Common myeloid progenitor, CD34-positive (primary cell): Measurements from ENCODE around the gene PYROXD2.

Experiments used
- CTCF ChIA-PET: fragments of 350-600 bp; sonication (Branson Sonifier 250); formaldehyde crosslinking; loops from one replicate; lab custom pipeline; 2021; ENCODE audit warnings: antibody characterized with exemption; lab: Charles Lee
- POLR2A ChIA-PET: fragments of 350-600 bp; sonication (Branson Sonifier 250); formaldehyde crosslinking; loops from one replicate; lab custom pipeline; 2021; ENCODE audit warnings: antibody characterized with exemption; lab: Charles Lee
- DNase-seq, 3 donors: peaks; one replicate each; pipeline versions ENCODE4 v3.0.0 to v3.0.0-alpha.2; 2013
- H3K27ac ChIP-seq, 2 experiments: 1 replicate in 1 of 2; 2 replicates in 1 of 2; pipeline ENCODE4 v1.7.0; 2013; ENCODE audit warnings: inconsistent platforms in 2 of 2, low read length in 2 of 2, mild to moderate bottlenecking in 2 of 2, low read depth in 1 of 2, moderate library complexity in 1 of 2; ENCODE audit not compliant: severe bottlenecking in 2 of 2, insufficient read depth in 1 of 2, poor library complexity in 1 of 2
- H3K27me3 ChIP-seq, 5 experiments: replicated peaks in 2 of 5; 1 replicate in 3 of 5; 2 replicates in 2 of 5; pipeline versions ENCODE4 v1.6.1 to v1.7.0; 2013; ENCODE audit warnings: low read length in 4 of 5, mild to moderate bottlenecking in 2 of 5, moderate library complexity in 2 of 5, inconsistent platforms in 1 of 5; ENCODE audit not compliant: insufficient read depth in 5 of 5, control insufficient read depth in 4 of 5
- H3K36me3 ChIP-seq, 4 experiments: 1 replicate in 2 of 4; 2 replicates in 2 of 4; pipeline versions ENCODE4 v1.6.1 to v1.7.0; 2013; ENCODE audit warnings: low read length in 3 of 4, control low read depth in 1 of 4, mild to moderate bottlenecking in 1 of 4; ENCODE audit not compliant: control insufficient read depth in 4 of 4, insufficient read depth in 4 of 4
- H3K4me1 ChIP-seq, 4 experiments: 1 replicate in 3 of 4; 2 replicates in 1 of 4; pipeline versions ENCODE4 v1.6.1 to v1.7.1; 2013; ENCODE audit warnings: low read length in 3 of 4, mild to moderate bottlenecking in 3 of 4, control low read depth in 1 of 4, inconsistent platforms in 1 of 4, moderate library complexity in 1 of 4; ENCODE audit not compliant: control insufficient read depth in 4 of 4, insufficient read depth in 4 of 4; ENCODE audit errors: control extremely low read depth in 1 of 4
- H3K4me3 ChIP-seq, 7 experiments: 1 replicate in 4 of 7; 2 replicates in 3 of 7; pipeline versions ENCODE4 v1.5.1 to v1.7.0; 2013; ENCODE audit warnings: mild to moderate bottlenecking in 7 of 7, low read length in 6 of 7, moderate library complexity in 6 of 7, inconsistent platforms in 2 of 7, low read depth in 2 of 7, control low read depth in 1 of 7; ENCODE audit not compliant: insufficient read depth in 4 of 7, control insufficient read depth in 1 of 7; ENCODE audit errors: extremely low read depth in 1 of 7
- H3K9me3 ChIP-seq, 5 experiments: 1 replicate in 4 of 5; 2 replicates in 1 of 5; pipeline versions ENCODE4 v1.6.1 to v1.7.1; 2013; ENCODE audit warnings: low read length in 4 of 5, mild to moderate bottlenecking in 2 of 5, inconsistent platforms in 1 of 5, low read depth in 1 of 5, moderate library complexity in 1 of 5; ENCODE audit not compliant: control insufficient read depth in 4 of 5, insufficient read depth in 2 of 5; ENCODE audit errors: control extremely low read depth in 1 of 5
- WGBS: methylation state at CpG from one replicate; pipeline ENCODE4 v1.1.5; 2013; ENCODE audit not compliant: insufficient coverage; 5-methylcytosine and 5-hydroxymethylcytosine counted together

The PYROXD2 gene

DNA sequence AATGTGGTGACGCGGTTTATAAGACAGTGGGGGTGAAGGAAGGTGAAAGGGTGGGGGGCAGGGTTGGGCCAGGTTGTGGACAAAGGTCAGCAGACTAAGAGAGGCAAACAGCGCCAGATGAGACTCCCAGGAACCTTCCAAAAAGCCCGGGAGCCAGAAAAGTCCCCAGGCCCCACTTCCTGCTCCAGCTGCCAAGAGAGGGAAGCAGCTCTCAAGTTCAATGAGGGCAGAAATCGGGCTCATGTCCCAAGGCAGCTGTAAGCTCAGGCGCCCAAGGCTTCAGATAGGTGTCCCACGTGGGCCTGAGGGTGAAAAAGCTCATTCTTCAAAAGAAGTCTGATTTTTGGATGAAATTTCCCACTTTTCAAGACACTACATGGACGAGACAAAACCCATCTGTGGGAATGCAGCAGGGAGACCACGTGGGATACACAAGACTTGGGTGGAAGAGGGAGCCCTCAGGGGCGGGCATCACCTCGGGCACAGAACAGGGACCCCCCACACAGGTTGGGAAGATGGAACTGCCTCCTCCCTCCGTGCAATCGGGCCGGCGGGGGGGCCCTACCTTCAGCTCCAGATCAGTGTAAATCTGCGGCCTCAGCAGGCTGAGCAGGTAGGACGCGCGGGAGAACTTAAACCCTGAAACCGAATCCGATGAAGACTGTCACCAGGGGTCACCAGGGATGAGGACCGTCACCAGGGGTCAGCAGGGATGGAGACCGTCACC, 7.8 kb downstream of the PYROXD2 start:
- CTCF ChIA-PET: no interaction called here

DNA sequence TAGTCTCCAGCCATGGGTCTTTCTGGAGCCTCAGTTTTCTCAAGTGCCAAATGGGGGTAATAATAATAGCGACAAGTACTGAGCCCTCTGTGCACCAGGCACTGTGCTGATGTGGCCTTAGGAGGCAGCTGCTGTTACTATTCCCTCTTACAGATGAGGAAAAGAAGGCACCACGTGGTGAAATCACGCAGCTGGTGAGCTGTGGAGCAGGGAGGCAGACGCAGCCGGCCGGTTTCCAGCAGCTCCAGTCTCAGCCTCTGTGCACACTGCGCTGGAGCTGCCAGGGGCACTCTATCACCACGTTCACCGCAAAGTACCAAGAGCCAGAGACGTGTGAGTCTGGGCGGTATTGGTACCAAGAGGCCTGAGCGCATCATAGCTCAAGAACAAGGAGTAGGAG, 9.6 kb downstream of the PYROXD2 start:
- ChIA-PET CTCF (no interaction called here), POLR2A (no interaction called here)

More for the DNA sequence above, 7.8 kb downstream of the PYROXD2 start:
- H3K4me3 ChIP-seq: no peak overlapping the region
- DNase-seq: no peak
- 96% methylated on average over 16 of the region's 23 CpGs for WGBS
- H3K4me1 ChIP-seq: no peaks in the 10 kb centered on the region
- POLR2A ChIA-PET: no interaction called here
- no peaks in the 10 kb centered on the region for H3K27me3 ChIP-seq
- H3K36me3 ChIP-seq: peaks cover 0 to 5% (median 0%) of the 10 kb centered on the region in 4 experiments
- H3K9me3 ChIP-seq: no peaks in the 10 kb centered on the region
- H3K27ac ChIP-seq: no peak overlapping the region

DNA sequence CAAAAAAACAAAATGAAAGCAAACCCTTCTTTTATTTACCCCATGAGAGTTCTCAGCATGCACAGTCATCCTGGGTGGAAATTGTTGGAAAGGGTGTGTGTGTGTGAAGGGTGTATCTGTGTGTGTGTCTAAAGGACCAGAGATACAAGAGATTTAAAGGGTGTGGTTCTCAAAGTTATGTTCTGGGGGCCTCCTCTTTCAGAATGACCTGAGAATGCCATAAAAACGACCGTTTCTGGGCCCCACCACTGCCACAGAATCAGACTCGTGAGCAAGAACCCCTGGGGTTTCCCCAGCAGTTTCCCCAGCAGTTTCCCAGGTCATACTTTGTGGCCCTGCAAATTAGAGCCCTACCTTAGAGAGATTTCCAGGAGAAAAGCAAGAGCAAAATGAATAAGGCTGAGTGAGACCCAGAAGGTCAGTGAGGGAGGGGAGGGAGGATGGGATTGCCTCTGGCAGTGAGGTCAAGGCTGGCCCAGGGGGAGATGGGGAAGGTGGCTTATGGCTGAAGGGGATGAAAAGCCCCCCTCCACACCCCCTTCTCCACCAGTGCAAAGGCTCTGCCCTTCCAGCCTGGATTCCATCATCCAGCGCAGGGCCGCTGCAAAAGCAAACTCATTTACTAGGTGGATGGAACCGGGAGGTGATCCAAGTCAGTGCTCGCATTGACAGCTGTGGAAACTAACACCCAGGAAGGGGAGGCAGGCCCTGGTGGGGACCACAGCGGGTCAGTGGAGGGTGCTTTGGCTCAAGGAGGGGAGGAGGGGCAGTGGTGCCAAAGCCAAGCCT, 10.2 kb downstream of the PYROXD2 start:
- Histone ChIP-seq H3K27me3 (no peaks in the 10 kb centered on the region), H3K27ac (no peak overlapping the region)
- CTCF ChIA-PET: interaction anchor here (1.4 kb wide), 1 partner anchor 8 kb away, joined by 4 read pairs; no protein-coding TSS in a partner anchor

More for the DNA sequence above, 9.6 kb downstream of the PYROXD2 start:
- Histone ChIP-seq H3K27me3 (no peaks in the 10 kb centered on the region), H3K9me3 (no peaks in the 10 kb centered on the region), H3K4me3 (no peak overlapping the region), H3K36me3 (peaks cover 0 to 5% (median 0%) of the 10 kb centered on the region in 4 experiments), H3K27ac (no peak overlapping the region), H3K4me1 (no peaks in the 10 kb centered on the region)
- WGBS: 93% methylated on average over 11 of the region's 12 CpGs
- DNase-seq: no peak

DNA sequence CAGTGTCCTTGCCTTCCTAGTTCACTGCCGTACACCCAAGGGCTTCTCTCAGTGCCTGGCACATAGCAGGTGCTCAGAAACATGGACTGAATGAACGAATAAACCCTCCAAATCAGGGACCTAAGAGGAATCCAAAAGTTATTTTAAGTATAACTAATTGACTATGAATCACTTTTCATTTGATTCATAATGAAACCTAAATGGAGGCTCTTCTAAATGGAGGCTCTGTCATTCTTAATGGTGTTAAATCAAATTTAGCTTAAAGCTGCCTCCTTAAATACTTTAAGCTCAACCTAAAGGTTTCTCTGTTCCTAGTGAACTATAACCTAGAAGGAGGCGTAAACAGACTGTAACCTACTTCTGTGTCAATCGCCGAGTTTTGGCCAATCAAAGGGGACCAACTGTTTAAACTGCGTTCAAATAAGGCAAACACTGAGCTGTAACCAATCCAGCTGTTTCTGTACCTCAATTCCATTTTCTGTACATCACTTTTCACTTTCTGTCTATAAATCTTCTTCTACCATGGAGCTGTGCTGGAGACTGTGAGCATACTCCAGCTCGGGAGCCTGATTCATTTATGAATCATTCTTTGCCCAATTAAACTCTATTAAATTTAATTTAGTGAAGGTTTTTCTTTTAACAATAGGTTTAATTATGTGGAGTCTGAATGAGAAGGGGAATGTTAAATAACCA, 11.0 kb downstream of the PYROXD2 start:
- no peak overlapping the region for H3K4me3 ChIP-seq
- POLR2A ChIA-PET: no interaction called here
- 82% methylated on average over 5 of the region's 7 CpGs for WGBS

More for the DNA sequence above, 10.2 kb downstream of the PYROXD2 start:
- peak in 2 of 3 donors; percentile 4 to 10 for DNase-seq
- POLR2A ChIA-PET: no interaction called here
- Histone ChIP-seq H3K4me3 (no peak overlapping the region), H3K36me3 (peaks cover 0 to 5% (median 0%) of the 10 kb centered on the region in 4 experiments), H3K4me1 (no peaks in the 10 kb centered on the region), H3K9me3 (no peaks in the 10 kb centered on the region)
- WGBS: 90% methylated on average over 8 of the region's 8 CpGs

GRCh38 chr10:98402931-98403718, 11.9 kb downstream of the PYROXD2 start:
- CTCF ChIA-PET: interaction anchor here (1.4 kb wide), 1 partner anchor 10 kb away, joined by 4 read pairs; no protein-coding TSS in a partner anchor

More for the DNA sequence above, 11.0 kb downstream of the PYROXD2 start:
- Histone ChIP-seq H3K9me3 (no peaks in the 10 kb centered on the region), H3K27me3 (no peaks in the 10 kb centered on the region), H3K27ac (no peak overlapping the region), H3K4me1 (no peaks in the 10 kb centered on the region), H3K36me3 (peaks cover 0 to 5% (median 0%) of the 10 kb centered on the region in 4 experiments)
- no peak for DNase-seq
- CTCF ChIA-PET: interaction anchor here (1.4 kb wide), 1 partner anchor 9 kb away, joined by 4 read pairs; no protein-coding TSS in a partner anchor

GRCh38 chr10:98402478-98402877, 12.5 kb downstream of the PYROXD2 start:
- no peaks in the 10 kb centered on the region for H3K9me3 ChIP-seq
- POLR2A ChIA-PET: no interaction called here
- H3K36me3 ChIP-seq: peaks cover 0 to 5% (median 0%) of the 10 kb centered on the region in 4 experiments
- no peaks in the 10 kb centered on the region for H3K4me1 ChIP-seq
- CTCF ChIA-PET: no interaction called here
- WGBS: 99% methylated on average over 7 of the region's 7 CpGs
- no peak overlapping the region for H3K4me3 ChIP-seq
- DNase-seq: no peak
- H3K27me3 ChIP-seq: no peaks in the 10 kb centered on the region
- no peak overlapping the region for H3K27ac ChIP-seq

More at GRCh38 chr10:98402931-98403718, 11.9 kb downstream of the PYROXD2 start:
- no peaks in the 10 kb centered on the region for H3K27me3 ChIP-seq
- POLR2A ChIA-PET: no interaction called here
- H3K4me3 ChIP-seq: no peak overlapping the region
- DNase-seq: no peak
- H3K4me1 ChIP-seq: no peaks in the 10 kb centered on the region
- no peaks in the 10 kb centered on the region for H3K9me3 ChIP-seq
- 98% methylated on average over 22 of the region's 23 CpGs for WGBS
- H3K36me3 ChIP-seq: peaks cover 0 to 5% (median 0%) of the 10 kb centered on the region in 4 experiments
- no peak overlapping the region for H3K27ac ChIP-seq
